DND-41 (cell line): ENCODE measurements around the gene RNF111.

ENCODE experiments used
- ATAC-seq: fragments of 200-7000 bp; cut with Tn5 transposase; 3 replicates; pipeline ENCODE4 v1.9.1; 2021; ENCODE audit warnings: low read depth; ENCODE audit not compliant: insufficient read depth
- DNase-seq: peaks from one replicate; pipeline ENCODE4 v3.0.0-alpha.2; 2020
- H2AFZ ChIP-seq: 2 replicates; pipeline ENCODE4 v1.6.0; 2012; ENCODE audit warnings: low read depth, low read length
- H3K27ac ChIP-seq: 2 replicates; pipeline ENCODE4 v1.5.1; 2012; ENCODE audit warnings: low read length, inconsistent platforms
- H3K27me3 ChIP-seq: fragments of 200-600 bp; sonication (generic); 2 replicates; pipeline ENCODE4 v1.6.0; 2012; ENCODE audit warnings: low read length, mild to moderate bottlenecking, inconsistent platforms; ENCODE audit not compliant: insufficient read depth, poor library complexity
- H3K36me3 ChIP-seq: 2 replicates; pipeline ENCODE4 v1.5.1; 2012; ENCODE audit warnings: low read length, inconsistent platforms; ENCODE audit not compliant: insufficient read depth
- H3K4me1 ChIP-seq: 2 replicates; pipeline ENCODE4 v1.5.1; 2012; ENCODE audit warnings: mild to moderate bottlenecking, low read length; ENCODE audit not compliant: insufficient read depth
- H3K4me2 ChIP-seq: 2 replicates; pipeline ENCODE4 v1.6.0; 2012; ENCODE audit warnings: mild to moderate bottlenecking, moderate library complexity, low read length, inconsistent platforms; ENCODE audit not compliant: insufficient read depth
- H3K4me3 ChIP-seq, 2 experiments: fragments of 200-600 bp in 1 of 2; shearing (Covaris generic) in 1 of 2; 2 replicates each; pipeline ENCODE4 v1.5.1; 2012 to 2016; ENCODE audit warnings: inconsistent platforms in 2 of 2, low read length in 2 of 2, mild to moderate bottlenecking in 2 of 2, low read depth in 1 of 2, moderate library complexity in 1 of 2
- H3K79me2 ChIP-seq: 2 replicates; pipeline ENCODE4 v1.6.0; 2012; ENCODE audit warnings: low read length, inconsistent platforms; ENCODE audit not compliant: insufficient read depth
- H3K9ac ChIP-seq: 2 replicates; pipeline ENCODE4 v1.6.0; 2012; ENCODE audit warnings: low read depth, mild to moderate bottlenecking, inconsistent platforms, low read length, moderate library complexity
- H3K9me3 ChIP-seq: 2 replicates; pipeline ENCODE4 v1.5.1; 2012; ENCODE audit warnings: low read length, moderate library complexity, mild to moderate bottlenecking, inconsistent platforms; ENCODE audit not compliant: insufficient read depth, severe bottlenecking
- H4K20me1 ChIP-seq: 2 replicates; pipeline ENCODE4 v1.6.0; 2012; ENCODE audit warnings: low read length; ENCODE audit not compliant: insufficient read depth
- EZH2 ChIP-seq: IDR thresholded peaks from 3 replicates; pipeline ENCODE4 v1.6.1; 2012; ENCODE audit warnings: borderline replicate concordance, low read depth, mild to moderate bottlenecking, moderate library complexity, low read length, inconsistent platforms; ENCODE audit not compliant: severe bottlenecking
- TF ChIP-seq, protein P1 (sequence below): IDR thresholded peaks from 2 replicates; pipeline ENCODE4 v1.5.1; 2012; ENCODE audit warnings: borderline replicate concordance, low read length, moderate library complexity, mild to moderate bottlenecking; ENCODE audit not compliant: poor library complexity, severe bottlenecking; ENCODE audit errors: extremely low read depth

The RNF111 gene

GRCh38 chr15:59020322-59020721 lies 32.9 kb downstream of the RNF111 start:
- peaks cover 13% of the 10 kb centered on the region for H4K20me1 ChIP-seq
- no peak overlapping the region for H3K27ac ChIP-seq

DNA sequence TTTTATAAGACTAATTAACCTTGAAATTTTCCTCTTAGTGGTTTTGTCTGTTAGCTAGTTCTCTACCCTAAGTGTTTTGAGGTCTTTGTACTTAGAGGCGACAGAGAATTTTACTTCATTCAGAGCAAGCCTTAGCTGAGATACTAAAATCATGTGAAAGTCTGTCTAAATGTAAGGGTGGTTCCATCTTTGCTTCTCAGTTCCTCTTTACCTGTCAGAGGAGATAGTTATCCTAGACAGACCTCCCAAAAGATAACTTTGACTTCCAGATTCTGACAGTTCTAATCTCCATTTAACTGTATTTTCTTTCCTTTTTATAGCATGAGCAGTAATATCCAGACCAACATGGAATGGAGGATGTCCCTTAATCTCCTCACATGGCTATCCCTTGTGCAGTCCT lies 34.7 kb downstream of the RNF111 start:
- no peaks in the 10 kb centered on the region for H3K4me1 ChIP-seq
- no peaks in the 10 kb centered on the region for H3K9me3 ChIP-seq
- no peak overlapping the region for H3K4me3 ChIP-seq
- H2AFZ ChIP-seq, result no peak overlapping the region
- no peaks in the 10 kb centered on the region for H3K27me3 ChIP-seq
- DNase-seq, result no peak
- no peak overlapping the region for H3K4me2 ChIP-seq
- TF ChIP-seq EZH2, result no peak
- TF ChIP-seq, protein P1, sequence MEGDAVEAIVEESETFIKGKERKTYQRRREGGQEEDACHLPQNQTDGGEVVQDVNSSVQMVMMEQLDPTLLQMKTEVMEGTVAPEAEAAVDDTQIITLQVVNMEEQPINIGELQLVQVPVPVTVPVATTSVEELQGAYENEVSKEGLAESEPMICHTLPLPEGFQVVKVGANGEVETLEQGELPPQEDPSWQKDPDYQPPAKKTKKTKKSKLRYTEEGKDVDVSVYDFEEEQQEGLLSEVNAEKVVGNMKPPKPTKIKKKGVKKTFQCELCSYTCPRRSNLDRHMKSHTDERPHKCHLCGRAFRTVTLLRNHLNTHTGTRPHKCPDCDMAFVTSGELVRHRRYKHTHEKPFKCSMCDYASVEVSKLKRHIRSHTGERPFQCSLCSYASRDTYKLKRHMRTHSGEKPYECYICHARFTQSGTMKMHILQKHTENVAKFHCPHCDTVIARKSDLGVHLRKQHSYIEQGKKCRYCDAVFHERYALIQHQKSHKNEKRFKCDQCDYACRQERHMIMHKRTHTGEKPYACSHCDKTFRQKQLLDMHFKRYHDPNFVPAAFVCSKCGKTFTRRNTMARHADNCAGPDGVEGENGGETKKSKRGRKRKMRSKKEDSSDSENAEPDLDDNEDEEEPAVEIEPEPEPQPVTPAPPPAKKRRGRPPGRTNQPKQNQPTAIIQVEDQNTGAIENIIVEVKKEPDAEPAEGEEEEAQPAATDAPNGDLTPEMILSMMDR, result no peak
- H4K20me1 ChIP-seq, result 0 out of 2 replicates have a peak, but pooled peaks cover 3% of the 10 kb centered on the region
- peaks cover 67% of the 10 kb centered on the region for H3K79me2 ChIP-seq
- ATAC-seq, result no peak
- H3K27ac ChIP-seq, result no peak overlapping the region
- H3K9ac ChIP-seq, result no peak overlapping the region
- H3K36me3 ChIP-seq, result peaks cover 16% of the 10 kb centered on the region; the same call in 1 of the 2 replicates

More at GRCh38 chr15:59020322-59020721, 32.9 kb downstream of the RNF111 start:
- H3K27me3 ChIP-seq, result no peaks in the 10 kb centered on the region
- no peak for ATAC-seq
- no peak for DNase-seq
- H3K79me2 ChIP-seq, result peaks cover 72% of the 10 kb centered on the region
- no peaks in the 10 kb centered on the region for H3K4me1 ChIP-seq
- TF ChIP-seq, protein P1, result no peak
- no peak for TF ChIP-seq EZH2
- H3K36me3 ChIP-seq, result peaks cover 19% of the 10 kb centered on the region; the same call in 1 of the 2 replicates
- H3K9ac ChIP-seq, result no peak overlapping the region
- no peak overlapping the region for H2AFZ ChIP-seq
- no peaks in the 10 kb centered on the region for H3K9me3 ChIP-seq
- H3K4me2 ChIP-seq, result no peak overlapping the region
- H3K4me3 ChIP-seq, result no peak overlapping the region

DNA sequence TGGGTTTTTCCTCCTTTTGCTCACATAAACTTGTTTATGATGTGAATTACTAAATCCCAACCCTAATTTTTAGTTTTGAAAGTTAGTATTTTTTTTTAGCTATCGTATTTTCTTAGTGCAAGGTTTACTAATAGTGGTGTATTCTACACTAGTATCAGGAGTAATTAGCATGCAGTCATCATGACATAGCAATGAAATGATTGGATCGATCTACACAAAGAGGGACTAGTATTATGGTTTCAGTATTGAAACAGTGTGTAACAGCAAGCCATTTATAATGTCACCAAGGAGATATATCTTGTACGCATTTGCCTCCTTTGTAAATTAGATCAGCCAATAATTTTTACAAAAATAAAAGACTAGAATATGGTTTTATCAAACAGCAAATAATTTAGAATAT lies 38.7 kb downstream of the RNF111 start:
- H3K9ac ChIP-seq, result no peak overlapping the region
- peaks cover 23% of the 10 kb centered on the region for H3K36me3 ChIP-seq
- H3K4me1 ChIP-seq, result no peaks in the 10 kb centered on the region
- DNase-seq (no peak), ATAC-seq (no peak)
- no peaks in the 10 kb centered on the region for H3K27me3 ChIP-seq
- H3K4me2 ChIP-seq, result no peak overlapping the region
- H3K4me3 ChIP-seq, result no peak overlapping the region
- H3K27ac ChIP-seq, result no peak overlapping the region
- no peak overlapping the region for H2AFZ ChIP-seq
- peaks cover 73% of the 10 kb centered on the region for H3K79me2 ChIP-seq
- no peaks in the 10 kb centered on the region for H3K9me3 ChIP-seq
- peaks cover 6% of the 10 kb centered on the region; the same call in 1 of the 2 replicates for H4K20me1 ChIP-seq
- TF ChIP-seq, protein P1, result no peak
- TF ChIP-seq EZH2, result no peak

- TF ChIP-seq EZH2, result no peak
- TF ChIP-seq, protein P1, result no peak
- ATAC-seq, result no peak
- Histone ChIP-seq H3K4me3 (no peak overlapping the region), H4K20me1 (peaks cover 3% of the 10 kb centered on the region; the same call in 1 of the 2 replicates), H3K4me1 (no peaks in the 10 kb centered on the region), H3K27me3 (no peaks in the 10 kb centered on the region), H2AFZ (no peak overlapping the region), H3K36me3 (peaks cover 25% of the 10 kb centered on the region), H3K27ac (no peak overlapping the region), H3K4me2 (no peak overlapping the region), H3K9ac (no peak overlapping the region), H3K9me3 (no peaks in the 10 kb centered on the region), H3K79me2 (peaks cover 76% of the 10 kb centered on the region)
- DNase-seq, result no peak
Observed at GRCh38 chr15:59028387-59028955, 41.0 kb downstream of the RNF111 start.
